ENCODE results near the gene STUM. TPM values are rescaled to one million over a fixed set of nuclear protein-coding genes. Genes with fewer than 3 reads are reported as not detected.

Gene STUM
- total and polyA plus RNA-seq, 2 experiments from 2014 or later: 0.71 to 7.6 TPM

DNA sequence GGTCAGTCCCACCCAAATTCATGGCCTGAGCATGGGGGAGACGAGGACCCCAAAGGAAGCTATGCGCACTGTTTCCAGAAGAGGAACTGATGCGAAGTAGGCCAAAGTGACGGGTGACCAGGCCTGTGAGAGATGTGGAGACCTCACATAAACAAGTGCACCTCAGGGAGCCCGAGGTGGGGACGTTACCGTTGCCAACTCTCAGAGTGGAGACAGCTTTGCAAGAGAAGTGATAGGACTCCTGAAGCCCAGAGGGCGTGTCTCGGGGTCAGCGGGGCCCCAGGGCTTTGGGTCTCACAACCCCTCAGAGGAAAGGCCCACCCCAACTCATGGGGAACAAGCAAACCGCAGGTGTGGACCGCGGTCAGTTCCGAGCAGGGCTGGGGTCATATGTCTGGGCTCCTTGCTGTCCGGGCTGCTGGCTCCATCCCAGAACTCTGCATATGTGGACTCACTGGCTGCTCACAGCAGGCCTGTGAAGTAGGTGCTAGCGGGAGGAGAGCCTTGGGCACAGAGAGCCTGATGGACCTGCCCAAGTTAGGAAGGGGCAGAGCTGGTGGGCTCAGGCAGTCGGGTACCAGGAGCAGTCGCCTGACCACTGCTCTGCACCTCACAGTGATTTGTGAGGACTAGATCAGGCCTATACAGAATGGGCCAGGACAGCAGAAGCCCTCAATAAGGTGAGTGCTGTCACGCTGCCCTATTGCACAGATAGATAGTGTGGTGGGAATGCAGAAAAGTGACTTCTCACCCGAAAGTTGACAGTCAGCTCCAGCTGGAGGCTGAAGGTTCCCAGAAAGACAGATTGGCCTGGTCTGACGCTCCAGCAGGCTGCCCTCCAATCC lies 26.2 kb downstream of the STUM start:
- TF ChIP-seq, protein P1, sequence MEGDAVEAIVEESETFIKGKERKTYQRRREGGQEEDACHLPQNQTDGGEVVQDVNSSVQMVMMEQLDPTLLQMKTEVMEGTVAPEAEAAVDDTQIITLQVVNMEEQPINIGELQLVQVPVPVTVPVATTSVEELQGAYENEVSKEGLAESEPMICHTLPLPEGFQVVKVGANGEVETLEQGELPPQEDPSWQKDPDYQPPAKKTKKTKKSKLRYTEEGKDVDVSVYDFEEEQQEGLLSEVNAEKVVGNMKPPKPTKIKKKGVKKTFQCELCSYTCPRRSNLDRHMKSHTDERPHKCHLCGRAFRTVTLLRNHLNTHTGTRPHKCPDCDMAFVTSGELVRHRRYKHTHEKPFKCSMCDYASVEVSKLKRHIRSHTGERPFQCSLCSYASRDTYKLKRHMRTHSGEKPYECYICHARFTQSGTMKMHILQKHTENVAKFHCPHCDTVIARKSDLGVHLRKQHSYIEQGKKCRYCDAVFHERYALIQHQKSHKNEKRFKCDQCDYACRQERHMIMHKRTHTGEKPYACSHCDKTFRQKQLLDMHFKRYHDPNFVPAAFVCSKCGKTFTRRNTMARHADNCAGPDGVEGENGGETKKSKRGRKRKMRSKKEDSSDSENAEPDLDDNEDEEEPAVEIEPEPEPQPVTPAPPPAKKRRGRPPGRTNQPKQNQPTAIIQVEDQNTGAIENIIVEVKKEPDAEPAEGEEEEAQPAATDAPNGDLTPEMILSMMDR (IDR thresholded peaks at IDR 0.05; ENCODE audit: low read depth, low read length): no peak
- H3K4me3 ChIP-seq: no peak overlapping the region
- H3K36me3 ChIP-seq: no peaks in the 10 kb centered on the region
- no peaks in the 10 kb centered on the region for H3K9me3 ChIP-seq (ENCODE audit: low read depth)
- H3K27me3 ChIP-seq: no peaks in the 10 kb centered on the region
- DNase-seq (ENCODE audit: low read depth in 1 of 2, low spot score in 1 of 2): no peak
- H3K27ac ChIP-seq: no peak overlapping the region
- H3K4me1 ChIP-seq (ENCODE audit: low read depth): no peaks in the 10 kb centered on the region

DNA sequence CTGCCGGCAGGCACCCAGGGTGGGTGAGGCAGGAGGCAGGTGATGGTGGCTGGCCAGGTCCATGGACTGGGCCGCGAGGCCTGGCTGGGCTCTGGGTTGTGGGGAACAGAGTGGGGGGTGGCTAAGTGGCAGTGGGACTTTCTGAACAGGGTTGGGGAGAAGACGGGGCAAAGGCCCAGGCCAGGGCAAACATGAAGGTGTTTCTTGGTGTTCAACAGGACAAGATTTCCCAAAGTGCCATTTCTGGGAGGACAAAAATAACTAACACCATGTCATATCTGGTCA lies 26.8 kb downstream of the STUM start:
- no peaks in the 10 kb centered on the region for H3K36me3 ChIP-seq
- no peak for DNase-seq (ENCODE audit: low read depth in 1 of 2, low spot score in 1 of 2)
- TF ChIP-seq, protein P1 (IDR thresholded peaks at IDR 0.05; ENCODE audit: low read depth, low read length): no peak
- H3K4me3 ChIP-seq: no peak overlapping the region
- H3K4me1 ChIP-seq (ENCODE audit: low read depth): no peaks in the 10 kb centered on the region
- no peak overlapping the region for H3K27ac ChIP-seq
- no peaks in the 10 kb centered on the region for H3K9me3 ChIP-seq (ENCODE audit: low read depth)
- no peaks in the 10 kb centered on the region for H3K27me3 ChIP-seq

GRCh38 chr1:226575739-226576378 lies 27.3 kb downstream of the STUM start:
- no peak overlapping the region for H3K27ac ChIP-seq
- no peaks in the 10 kb centered on the region for H3K36me3 ChIP-seq
- H3K9me3 ChIP-seq (ENCODE audit: low read depth): no peaks in the 10 kb centered on the region
- TF ChIP-seq, protein P1 (IDR thresholded peaks at IDR 0.05; ENCODE audit: low read depth, low read length): no peak
- no peak overlapping the region for H3K4me3 ChIP-seq
- no peaks in the 10 kb centered on the region for H3K27me3 ChIP-seq
- DNase-seq (ENCODE audit: low read depth in 1 of 2, low spot score in 1 of 2): peak in 1 of 2 donors; percentile 50
- no peaks in the 10 kb centered on the region for H3K4me1 ChIP-seq (ENCODE audit: low read depth)

DNA sequence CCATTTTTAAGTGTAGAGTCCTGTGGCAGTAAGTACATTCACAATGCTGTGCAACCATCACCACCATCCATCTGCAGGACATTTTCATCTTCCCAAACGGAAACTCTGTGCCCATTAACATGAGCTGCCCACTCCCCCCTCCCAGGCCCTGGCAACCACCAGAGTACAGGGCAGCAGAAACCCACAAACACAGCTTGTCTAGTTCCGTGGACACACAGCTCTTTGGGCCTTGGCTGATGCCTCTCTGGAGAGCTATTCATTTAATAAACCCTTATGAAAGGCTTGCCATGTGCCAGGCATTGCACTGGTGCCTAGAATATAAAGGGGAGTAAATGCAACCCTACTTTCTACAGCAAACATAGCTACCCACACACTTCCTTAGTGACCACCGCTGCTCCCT lies 28.0 kb downstream of the STUM start:
- H3K27ac ChIP-seq: no peak overlapping the region
- H3K27me3 ChIP-seq: no peaks in the 10 kb centered on the region
- DNase-seq (ENCODE audit: low read depth in 1 of 2, low spot score in 1 of 2): no peak
- TF ChIP-seq, protein P1 (IDR thresholded peaks at IDR 0.05; ENCODE audit: low read depth, low read length): no peak
- H3K4me3 ChIP-seq: no peak overlapping the region
- no peaks in the 10 kb centered on the region for H3K36me3 ChIP-seq
- H3K9me3 ChIP-seq (ENCODE audit: low read depth): no peaks in the 10 kb centered on the region
- no peaks in the 10 kb centered on the region for H3K4me1 ChIP-seq (ENCODE audit: low read depth)

DNA sequence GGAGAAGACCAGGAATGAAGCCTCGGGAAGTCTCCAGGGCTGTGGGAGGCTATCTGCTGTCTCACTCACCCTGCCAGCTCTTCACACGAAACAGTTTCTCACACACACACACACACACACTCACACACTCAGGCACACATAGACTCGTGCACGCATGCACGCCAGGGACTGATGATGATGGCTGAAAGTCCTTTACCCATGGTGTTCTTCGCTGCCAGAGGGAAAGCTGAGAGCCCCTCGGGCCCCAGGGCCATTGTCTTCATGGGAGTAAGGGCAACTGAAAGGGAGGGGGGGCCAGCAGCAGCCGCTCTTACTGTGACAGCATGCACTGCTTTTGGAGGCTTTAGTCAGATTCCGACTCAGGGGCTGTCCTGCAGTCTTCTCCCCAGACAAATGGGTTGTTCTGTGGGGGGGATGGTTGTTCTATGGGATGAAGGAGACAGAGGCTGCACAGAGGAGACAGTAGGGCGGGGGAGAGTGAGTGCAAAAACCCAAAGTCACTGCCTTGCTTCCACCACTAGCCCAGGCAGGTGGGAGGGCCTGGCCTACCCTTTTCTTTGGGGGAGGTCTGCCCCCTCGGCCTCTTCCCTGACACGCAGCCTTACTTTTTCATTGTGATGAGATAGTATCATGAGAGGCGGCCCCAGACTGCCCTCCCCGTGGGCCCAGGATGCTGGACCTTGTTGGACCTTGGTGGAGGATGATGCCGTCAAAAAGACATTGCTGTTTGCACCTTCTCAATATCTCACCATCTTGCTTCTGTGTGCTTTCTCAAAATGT lies 29.0 kb downstream of the STUM start:
- Histone ChIP-seq H3K36me3 (no peaks in the 10 kb centered on the region), H3K9me3 (ENCODE audit: low read depth) (no peaks in the 10 kb centered on the region), H3K27ac (no peak overlapping the region), H3K4me1 (ENCODE audit: low read depth) (no peaks in the 10 kb centered on the region), H3K4me3 (no peak overlapping the region), H3K27me3 (no peaks in the 10 kb centered on the region)
- DNase-seq (ENCODE audit: low read depth in 1 of 2, low spot score in 1 of 2): no peak
- TF ChIP-seq, protein P1 (IDR thresholded peaks at IDR 0.05; ENCODE audit: low read depth, low read length): no peak
